Hepatocyte (in vitro differentiated cells): Measurements from ENCODE around the gene COX7A2L. TPM values are rescaled to one million over a fixed set of nuclear protein-coding genes. Genes with fewer than 3 reads are reported as not detected.
A peak's percentile ranks its signal among the peaks of the same experiment; 100 is the strongest.

Experiments used
- DNase-seq: peaks from one replicate; pipeline ENCODE4 v3.0.0-alpha.2; 2016; ENCODE audit warnings: low spot score
- H2AFZ ChIP-seq: fragments of 200-600 bp; sonication (generic); 2 replicates; pipeline ENCODE4 v1.6.0; 2016; ENCODE audit warnings: antibody characterized with exemption, mild to moderate bottlenecking
- H3K27ac ChIP-seq: fragments of 200-600 bp; sonication (generic); 2 replicates; pipeline ENCODE4 v1.5.1; 2016; ENCODE audit warnings: mild to moderate bottlenecking
- H3K27me3 ChIP-seq: fragments of 200-600 bp; sonication (generic); 2 replicates; pipeline ENCODE4 v1.6.1; 2016
- H3K36me3 ChIP-seq: fragments of 200-600 bp; sonication (generic); replicated peaks from 2 replicates; pipeline ENCODE4 v1.5.1; 2016; ENCODE audit warnings: low read depth; ENCODE audit not compliant: insufficient read depth
- H3K4me1 ChIP-seq: fragments of 200-600 bp; sonication (generic); 2 replicates; pipeline ENCODE4 v1.5.1; 2016; ENCODE audit warnings: mild to moderate bottlenecking, moderate library complexity; ENCODE audit not compliant: insufficient read depth
- H3K4me2 ChIP-seq: fragments of 200-600 bp; sonication (generic); 2 replicates; pipeline ENCODE4 v1.6.0; 2016
- H3K4me3 ChIP-seq: fragments of 200-600 bp; sonication (generic); 2 replicates; pipeline ENCODE4 v1.5.1; 2016; ENCODE audit warnings: mild to moderate bottlenecking
- H3K79me2 ChIP-seq: fragments of 200-600 bp; sonication (generic); 2 replicates; pipeline ENCODE4 v1.6.0; 2017; ENCODE audit warnings: mild to moderate bottlenecking
- H3K9me2 ChIP-seq: fragments of 200-600 bp; sonication (generic); replicated peaks from 2 replicates; pipeline ENCODE4 v1.6.0; 2017; ENCODE audit warnings: mild to moderate bottlenecking; ENCODE audit not compliant: insufficient read depth
- H3K9me3 ChIP-seq: fragments of 200-600 bp; sonication (generic); 2 replicates; pipeline ENCODE4 v1.5.1; 2016; ENCODE audit warnings: low read depth, mild to moderate bottlenecking
- H4K20me1 ChIP-seq: fragments of 200-600 bp; sonication (generic); 2 replicates; pipeline ENCODE4 v1.6.0; 2016; ENCODE audit warnings: mild to moderate bottlenecking; ENCODE audit not compliant: insufficient read depth, poor library complexity, severe bottlenecking
- EZH2 ChIP-seq: fragments of 200-600 bp; sonication (generic); IDR thresholded peaks from 2 replicates; pipeline ENCODE4 v1.6.1; 2016; ENCODE audit warnings: antibody characterized with exemption, mild to moderate bottlenecking, borderline replicate concordance
- EZH2phosphoT487 ChIP-seq: fragments of 200-600 bp; sonication (generic); IDR thresholded peaks from one replicate; pipeline ENCODE4 v1.6.1; 2018; ENCODE audit warnings: antibody characterized with exemption, mild to moderate bottlenecking, low read depth, moderate library complexity; ENCODE audit not compliant: unreplicated experiment, severe bottlenecking
- WGBS: methylation state at CpG from one replicate; pipeline ENCODE4 v1.1.6; 2016; ENCODE audit warnings: low lambda C conversion rate; ENCODE audit errors: missing lambda C conversion rate; 5-methylcytosine and 5-hydroxymethylcytosine counted together
- polyA plus RNA-seq: library from polyadenylated mRNA; unstranded; fragments of >200 nt; fragmentation: Nextera tagmentation; extraction: Ambion mirVana; gene quantifications from 2 replicates; pipeline ENCODE4 v1.2.1, GENCODE V29; 2016
- total RNA-seq: library from RNA; depleted of rRNA; stranded (reverse); fragments of >200 nt; gene quantifications from 2 replicates; pipeline ENCODE4 v1.2.3, GENCODE V29; 2014
- TF ChIP-seq, protein P1 (sequence below): fragments of 200-600 bp; sonication (generic); IDR thresholded peaks from 2 replicates; pipeline ENCODE4 v1.5.1; 2016; ENCODE audit warnings: antibody characterized with exemption, mild to moderate bottlenecking; ENCODE audit not compliant: poor library complexity

Gene COX7A2L
- total and polyA plus RNA-seq, 2 experiments from 2014 or later: 134 to 247 TPM

DNA sequence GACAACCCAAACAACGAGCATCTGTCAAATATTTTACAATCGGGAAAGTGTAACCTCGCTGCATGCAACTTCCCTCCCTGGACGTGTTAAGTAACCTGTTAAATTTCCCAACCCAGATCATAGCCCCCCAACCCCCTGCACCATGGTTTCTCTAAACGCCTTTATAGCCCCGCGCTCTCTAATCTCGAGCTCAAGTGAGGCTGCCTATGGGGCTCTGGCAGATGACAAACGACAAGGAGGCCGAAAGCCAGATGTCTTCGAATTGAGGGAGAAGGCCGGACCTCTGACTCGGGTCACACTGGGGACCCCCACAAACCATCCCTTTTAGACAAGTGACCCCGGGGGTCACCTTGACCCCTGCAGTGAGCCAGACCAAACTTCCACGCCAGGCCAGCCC lies 526 bp downstream of the COX7A2L start:
- peaks cover 54% of the 10 kb centered on the region for H3K79me2 ChIP-seq
- peak overlapping the region; percentile 70 for H3K4me2 ChIP-seq
- H3K27ac ChIP-seq: peak overlapping the region; percentile 93
- peak overlapping the region; percentile 26 for H2AFZ ChIP-seq
- TF ChIP-seq EZH2phosphoT487 (no peak), EZH2 (no peak)
- TF ChIP-seq, protein P1, sequence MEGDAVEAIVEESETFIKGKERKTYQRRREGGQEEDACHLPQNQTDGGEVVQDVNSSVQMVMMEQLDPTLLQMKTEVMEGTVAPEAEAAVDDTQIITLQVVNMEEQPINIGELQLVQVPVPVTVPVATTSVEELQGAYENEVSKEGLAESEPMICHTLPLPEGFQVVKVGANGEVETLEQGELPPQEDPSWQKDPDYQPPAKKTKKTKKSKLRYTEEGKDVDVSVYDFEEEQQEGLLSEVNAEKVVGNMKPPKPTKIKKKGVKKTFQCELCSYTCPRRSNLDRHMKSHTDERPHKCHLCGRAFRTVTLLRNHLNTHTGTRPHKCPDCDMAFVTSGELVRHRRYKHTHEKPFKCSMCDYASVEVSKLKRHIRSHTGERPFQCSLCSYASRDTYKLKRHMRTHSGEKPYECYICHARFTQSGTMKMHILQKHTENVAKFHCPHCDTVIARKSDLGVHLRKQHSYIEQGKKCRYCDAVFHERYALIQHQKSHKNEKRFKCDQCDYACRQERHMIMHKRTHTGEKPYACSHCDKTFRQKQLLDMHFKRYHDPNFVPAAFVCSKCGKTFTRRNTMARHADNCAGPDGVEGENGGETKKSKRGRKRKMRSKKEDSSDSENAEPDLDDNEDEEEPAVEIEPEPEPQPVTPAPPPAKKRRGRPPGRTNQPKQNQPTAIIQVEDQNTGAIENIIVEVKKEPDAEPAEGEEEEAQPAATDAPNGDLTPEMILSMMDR: no peak
- H3K36me3 ChIP-seq: no peaks in the 10 kb centered on the region
- H3K4me1 ChIP-seq: peaks cover 10% of the 10 kb centered on the region
- DNase-seq: no peak
- no peaks in the 10 kb centered on the region for H3K27me3 ChIP-seq
- H4K20me1 ChIP-seq: peaks cover 24% of the 10 kb centered on the region
- WGBS: 2% methylated on average over 15 of the region's 15 CpGs
- H3K4me3 ChIP-seq: peak overlapping the region; percentile 74
- H3K9me2 ChIP-seq: no peaks in the 10 kb centered on the region
- no peaks in the 10 kb centered on the region for H3K9me3 ChIP-seq

DNA sequence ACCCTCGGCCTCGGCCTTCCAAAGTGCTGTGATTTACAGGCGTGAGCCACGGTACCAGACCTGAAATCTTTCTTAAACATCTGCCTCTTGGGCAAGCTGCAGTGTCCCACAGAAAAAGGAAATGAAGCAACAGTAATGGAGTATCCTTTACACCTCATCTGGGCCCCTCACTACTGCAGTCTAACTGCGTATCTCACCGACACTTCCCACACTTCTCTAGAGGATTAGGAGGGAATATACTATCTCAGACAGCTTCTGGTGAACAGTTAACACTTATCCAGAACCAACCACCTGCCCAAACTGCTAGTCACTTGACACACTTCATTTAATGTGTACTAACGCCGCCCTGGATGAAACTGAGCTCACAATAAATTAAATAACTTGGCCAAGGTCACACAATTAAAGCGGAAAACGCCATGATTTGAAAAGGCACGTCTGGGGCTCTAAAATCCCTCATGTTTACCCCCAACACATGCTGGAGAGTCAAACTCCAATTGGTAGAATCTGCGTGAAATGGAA lies 993 bp downstream of the COX7A2L start:
- no peaks in the 10 kb centered on the region for H3K36me3 ChIP-seq
- no peak overlapping the region for H2AFZ ChIP-seq
- H3K9me3 ChIP-seq: no peaks in the 10 kb centered on the region
- no peaks in the 10 kb centered on the region for H3K9me2 ChIP-seq
- peaks cover 28% of the 10 kb centered on the region for H4K20me1 ChIP-seq
- H3K4me1 ChIP-seq: peaks cover 10% of the 10 kb centered on the region
- no peaks in the 10 kb centered on the region for H3K27me3 ChIP-seq
- WGBS: 27% methylated on average over 12 of the region's 12 CpGs
- TF ChIP-seq EZH2 (no peak), EZH2phosphoT487 (no peak)
- TF ChIP-seq, protein P1: no peak
- H3K4me2 ChIP-seq: peak overlapping the region; percentile 70
- peak overlapping the region; percentile 74 for H3K4me3 ChIP-seq
- H3K27ac ChIP-seq: peak overlapping the region; percentile 93
- DNase-seq: peak; percentile 46
- H3K79me2 ChIP-seq: peaks cover 59% of the 10 kb centered on the region

DNA sequence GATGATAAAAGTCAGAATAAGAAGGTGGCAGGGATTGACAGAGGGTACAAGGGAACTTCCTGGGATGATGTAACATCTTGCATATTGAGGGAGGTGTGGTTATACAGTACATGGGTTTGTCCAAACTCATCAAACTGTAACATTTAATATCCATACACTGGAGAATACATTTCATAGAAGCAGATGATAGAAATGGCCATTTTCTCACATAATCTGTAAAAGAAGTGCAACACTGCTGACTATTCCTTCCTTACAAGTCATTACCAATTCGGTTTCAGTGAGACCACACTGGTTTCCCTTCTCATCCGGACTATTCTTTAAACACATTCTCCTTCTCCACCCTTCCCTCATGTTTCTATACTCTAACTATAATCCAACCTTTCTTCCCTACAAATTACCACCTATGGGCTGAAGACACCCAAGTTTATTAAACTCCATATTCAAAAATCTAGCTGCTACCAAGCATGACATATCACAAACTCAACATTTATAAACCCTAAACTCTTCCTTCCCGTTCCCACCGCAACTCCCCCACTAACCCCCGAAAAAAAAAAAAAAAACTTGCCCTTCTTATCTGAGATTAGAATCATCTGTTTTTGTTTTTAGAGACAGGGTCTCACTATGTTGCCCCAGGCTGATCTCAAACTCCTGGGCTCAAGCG lies 1.6 kb downstream of the COX7A2L start:
- no peaks in the 10 kb centered on the region for H3K36me3 ChIP-seq
- no peaks in the 10 kb centered on the region for H3K9me3 ChIP-seq
- H3K79me2 ChIP-seq: peaks cover 65% of the 10 kb centered on the region
- H3K4me1 ChIP-seq: peaks cover 10% of the 10 kb centered on the region
- peak overlapping the region; percentile 74 for H3K4me3 ChIP-seq
- no peaks in the 10 kb centered on the region for H3K27me3 ChIP-seq
- no peak for DNase-seq
- TF ChIP-seq, protein P1: no peak
- TF ChIP-seq EZH2phosphoT487 (no peak), EZH2 (no peak)
- WGBS: 62% methylated on average over 6 of the region's 6 CpGs
- no peak overlapping the region for H2AFZ ChIP-seq
- H3K9me2 ChIP-seq: no peaks in the 10 kb centered on the region
- H3K4me2 ChIP-seq: peak overlapping the region; percentile 70
- peaks cover 34% of the 10 kb centered on the region for H4K20me1 ChIP-seq
- peak overlapping the region; percentile 93 for H3K27ac ChIP-seq
